Naive thymus-derived CD4-positive, alpha-beta T cell (primary cell): Measurements from ENCODE around the gene SAXO2. TPM values are rescaled to one million over a fixed set of nuclear protein-coding genes. Genes with fewer than 3 reads are reported as not detected.
"Not testable (repeated sequence)": the region's sequence is repeated elsewhere in the genome, so short reads cannot be mapped to it uniquely, and the experiment has no call there.

Experiments used
- ATAC-seq: fragments of 150-1000 bp; cut with Tn5 transposase; 2 replicates; pipeline ENCODE4 v1.10.0; 2021; ENCODE audit warnings: mild to moderate bottlenecking, moderate library complexity
- CTCF ChIA-PET: fragments of 350-600 bp; sonication (Branson Sonifier 250); formaldehyde crosslinking; loops from one replicate; lab custom pipeline; 2021; ENCODE audit warnings: antibody characterized with exemption; lab: Charles Lee
- POLR2A ChIA-PET: fragments of 350-600 bp; sonication (Branson Sonifier 250); formaldehyde crosslinking; loops from one replicate; lab custom pipeline; 2021; ENCODE audit warnings: antibody characterized with exemption, inconsistent platforms; lab: Charles Lee
- DNase-seq, 9 donors: peaks; one replicate each; pipeline versions ENCODE4 v3.0.0 to v3.0.0-alpha.2; 2020 to 2022; ENCODE audit warnings: mixed read lengths in 1 of 9
- H3K27ac ChIP-seq: one replicate; pipeline ENCODE4 v1.7.0; 2013; ENCODE audit warnings: mild to moderate bottlenecking, low read depth, low read length, moderate library complexity
- H3K27me3 ChIP-seq, 2 donors: one replicate each; pipeline ENCODE4 v1.7.0; 2013; ENCODE audit warnings: low read length in 2 of 2, mild to moderate bottlenecking in 2 of 2, moderate library complexity in 2 of 2; ENCODE audit not compliant: control insufficient read depth in 2 of 2, insufficient read depth in 2 of 2
- H3K36me3 ChIP-seq, 3 experiments: 1 replicate in 2 of 3; 2 replicates in 1 of 3; pipeline ENCODE4 v1.7.0; 2013; ENCODE audit warnings: low read length in 3 of 3, mild to moderate bottlenecking in 3 of 3, moderate library complexity in 1 of 3; ENCODE audit not compliant: insufficient read depth in 3 of 3, control insufficient read depth in 2 of 3
- H3K4me1 ChIP-seq, 2 donors: one replicate each; pipeline ENCODE4 v1.7.0; 2013; ENCODE audit warnings: low read length in 2 of 2, mild to moderate bottlenecking in 2 of 2, moderate library complexity in 1 of 2; ENCODE audit not compliant: control insufficient read depth in 2 of 2, insufficient read depth in 2 of 2
- H3K4me3 ChIP-seq: 2 replicates; pipeline ENCODE4 v1.7.0; 2013; ENCODE audit warnings: mild to moderate bottlenecking, low read length
- H3K9me3 ChIP-seq, 3 experiments: 1 replicate in 2 of 3; 2 replicates in 1 of 3; pipeline ENCODE4 v1.7.0; 2013; ENCODE audit warnings: low read length in 3 of 3; ENCODE audit not compliant: control insufficient read depth in 2 of 3
- H3K27ac Mint-ChIP-seq, 9 donors: one replicate each; pipeline ENCODE4 v1.8.0; 2020 to 2022; ENCODE audit warnings: mixed read lengths in 9 of 9, mild to moderate bottlenecking in 8 of 9, moderate library complexity in 5 of 9, inconsistent platforms in 2 of 9
- H3K27me3 Mint-ChIP-seq, 5 donors: one replicate each; pipeline ENCODE4 v1.8.0; 2021 to 2022; ENCODE audit warnings: mixed read lengths in 5 of 5, mild to moderate bottlenecking in 1 of 5
- H3K36me3 Mint-ChIP-seq, 5 donors: one replicate each; pipeline ENCODE4 v1.8.0; 2020 to 2022; ENCODE audit warnings: mixed read lengths in 5 of 5, mild to moderate bottlenecking in 3 of 5, inconsistent platforms in 1 of 5
- H3K4me1 Mint-ChIP-seq, 7 donors: one replicate each; pipeline ENCODE4 v1.8.0; 2020 to 2022; ENCODE audit warnings: mixed read lengths in 7 of 7, mild to moderate bottlenecking in 3 of 7, inconsistent platforms in 1 of 7
- H3K4me3 Mint-ChIP-seq, 10 donors: one replicate each; pipeline ENCODE4 v1.8.0; 2020 to 2022; ENCODE audit warnings: mild to moderate bottlenecking in 10 of 10, mixed read lengths in 10 of 10, moderate library complexity in 6 of 10, inconsistent platforms in 2 of 10
- H3K9me3 Mint-ChIP-seq, 11 donors: one replicate each; pipeline ENCODE4 v1.8.0; 2020 to 2022; ENCODE audit warnings: mixed read lengths in 11 of 11, mild to moderate bottlenecking in 4 of 11, inconsistent platforms in 1 of 11, moderate library complexity in 1 of 11
- intact Hi-C, 2 donors: fragments of 100-400 bp; cut with micrococcal nuclease; formaldehyde crosslinking; loops; one replicate each; pipeline ENCODE4 v1.15.1; 2023
- polyA plus RNA-seq, 2 donors: library from polyadenylated mRNA; unstranded; fragments of 300-500 nt; fragmentation: Illumina TruSeq; gene quantifications; one replicate each; pipeline ENCODE4 v1.2.3, GENCODE V29; 2021
- total RNA-seq, 6 experiments: library from RNA in 5 of 6; stranded (reverse) in 5 of 6; gene quantifications; 1 replicate in 5 of 6; 2 replicates in 1 of 6; pipeline ENCODE4 v1.2.3 and lab custom pipeline; 2021 to 2026

Gene SAXO2
- total and polyA plus RNA-seq, 7 experiments from 2014 or later: 0.25 to 6.4 (median 1.6) TPM; not detected in 2

DNA sequence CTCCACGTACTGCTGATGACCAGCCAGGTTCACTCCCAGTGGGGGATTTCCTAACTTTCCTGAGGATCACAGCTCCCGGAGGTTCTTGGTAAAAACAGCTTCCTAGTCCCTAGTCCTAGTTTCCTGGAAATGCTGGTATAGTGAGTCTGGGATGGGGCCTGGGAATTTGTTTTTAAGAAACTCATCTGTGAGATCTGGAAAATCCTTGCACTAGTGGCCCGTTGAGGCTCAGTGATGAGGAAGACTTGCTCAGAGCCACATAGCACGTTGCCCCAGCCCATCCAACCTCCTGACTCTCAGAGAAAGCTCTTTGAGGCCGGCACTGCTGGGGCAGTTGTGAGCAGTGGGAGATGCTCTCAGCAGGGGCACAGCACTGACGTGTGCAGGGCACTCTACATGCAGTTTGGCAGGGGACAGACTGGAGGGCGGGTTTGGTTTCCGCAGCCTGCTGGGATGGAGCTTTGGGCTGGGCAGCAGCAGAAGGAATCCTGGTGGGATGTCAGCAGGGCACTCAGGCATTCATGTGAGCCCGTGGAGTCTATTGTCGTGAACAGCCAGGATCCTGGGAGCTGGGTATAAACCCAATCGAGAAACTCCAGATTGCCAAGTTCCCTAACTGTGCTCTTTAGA lies 31.6 kb downstream of the SAXO2 start:
- no peak overlapping the region for H3K4me3 ChIP-seq
- no peaks in the 10 kb centered on the region for H3K36me3 ChIP-seq
- DNase-seq (no peak), ATAC-seq (no peak)
- Mint-ChIP-seq H3K4me3 (no peak overlapping the region), H3K27ac (peak overlapping the region in 1 of 9 donors; percentile 8), H3K36me3 (peaks cover 0 to 7% (median 1%) of the 10 kb centered on the region in 5 donors), H3K4me1 (peaks cover 5 to 33% (median 22%) of the 10 kb centered on the region in 7 donors), H3K9me3 (peaks cover 0 to 14% (median 9%) of the 10 kb centered on the region in 11 donors), H3K27me3 (peaks cover 0 to 13% (median 0%) of the 10 kb centered on the region in 5 donors)
- H3K27ac ChIP-seq: no peak overlapping the region
- intact Hi-C loops: no loop called here
- peaks cover 6 to 9% of the 10 kb centered on the region in 2 donors for H3K4me1 ChIP-seq
- POLR2A ChIA-PET: no interaction called here
- peaks cover 0 to 7% (median 0%) of the 10 kb centered on the region in 3 experiments for H3K9me3 ChIP-seq
- no peaks in the 10 kb centered on the region for H3K27me3 ChIP-seq
- CTCF ChIA-PET: no interaction called here

DNA sequence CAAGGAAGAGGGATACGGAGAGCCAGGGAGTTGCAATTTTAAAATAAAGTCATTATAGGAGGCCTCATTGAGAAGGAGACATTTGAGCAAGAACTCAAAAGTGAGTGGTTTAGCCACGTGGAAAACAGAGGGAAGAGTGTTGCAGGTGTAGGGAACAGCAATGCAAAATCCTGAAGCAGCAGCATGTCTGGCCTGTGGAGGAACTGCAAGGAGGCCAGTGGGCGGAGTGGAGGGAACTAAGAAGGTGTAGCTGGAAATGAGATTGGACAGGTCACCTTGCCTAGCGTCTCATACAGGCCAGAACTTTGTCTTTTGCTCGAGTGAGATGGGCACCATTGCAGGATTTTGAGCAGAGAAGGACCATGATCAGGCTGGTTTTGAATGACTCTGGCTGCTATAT lies 34.9 kb downstream of the SAXO2 start:
- ChIA-PET CTCF (no interaction called here), POLR2A (no interaction called here)

DNA sequence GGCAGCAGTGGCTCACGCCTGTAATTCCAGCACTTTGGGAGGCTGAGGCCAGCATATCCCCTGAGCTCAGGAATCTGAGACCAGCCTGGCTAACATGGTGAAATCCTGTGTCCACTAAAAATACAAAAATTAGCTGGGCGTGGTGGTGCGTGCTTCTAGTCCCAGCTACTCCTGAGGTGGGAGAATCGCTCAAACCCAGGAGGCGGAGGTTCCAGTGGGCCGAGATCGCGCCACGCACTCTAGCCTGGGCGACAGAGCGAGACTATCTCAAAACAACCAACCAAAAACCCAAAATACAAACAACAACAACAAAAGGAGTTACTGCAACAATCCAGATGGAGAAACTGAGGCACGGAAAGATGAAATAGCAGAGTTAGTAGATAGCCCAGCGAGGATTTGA lies 35.4 kb downstream of the SAXO2 start:
- H3K36me3 ChIP-seq: no peaks in the 10 kb centered on the region
- DNase-seq (no peak), ATAC-seq (no peak)
- H3K9me3 ChIP-seq: no peaks in the 10 kb centered on the region
- H3K27me3 ChIP-seq: no peaks in the 10 kb centered on the region
- CTCF ChIA-PET: no interaction called here
- Mint-ChIP-seq H3K27me3 (no peaks in the 10 kb centered on the region), H3K9me3 (no peaks in the 10 kb centered on the region), H3K4me1 (peaks cover 0 to 24% (median 13%) of the 10 kb centered on the region in 7 donors), H3K27ac (peak overlapping the region in 7 of 9 donors; percentile 9 to 85 (median 81)), H3K36me3 (no peaks in the 10 kb centered on the region), H3K4me3 (peak overlapping the region in 8 of 10 donors; percentile 39 to 70 (median 51))
- H3K4me3 ChIP-seq: no peak overlapping the region
- H3K27ac ChIP-seq: no peak overlapping the region
- H3K4me1 ChIP-seq: peaks cover 6 to 9% of the 10 kb centered on the region in 2 donors
- POLR2A ChIA-PET: interaction anchor here (1.2 kb wide), 1 partner anchor 17 kb away, joined by 3 read pairs; no protein-coding TSS in a partner anchor
- intact Hi-C loops: no loop called here

More for the DNA sequence above, 34.9 kb downstream of the SAXO2 start:
- H3K4me3 Mint-ChIP-seq: peak overlapping the region in 8 of 10 donors; percentile 4 to 53 (median 46)
- Histone ChIP-seq H3K27ac (no peak overlapping the region), H3K4me3 (no peak overlapping the region), H3K27me3 (no peaks in the 10 kb centered on the region), H3K36me3 (no peaks in the 10 kb centered on the region), H3K4me1 (peaks cover 6 to 9% of the 10 kb centered on the region in 2 donors), H3K9me3 (no peaks in the 10 kb centered on the region)
- H3K27ac Mint-ChIP-seq: peak overlapping the region in 8 of 9 donors; percentile 9 to 85 (median 64)
- H3K9me3 Mint-ChIP-seq: peaks cover 0 to 3% (median 0%) of the 10 kb centered on the region in 11 donors
- ATAC-seq (no peak), DNase-seq (no peak)
- no peaks in the 10 kb centered on the region for H3K27me3 Mint-ChIP-seq
- H3K36me3 Mint-ChIP-seq: no peaks in the 10 kb centered on the region
- peaks cover 0 to 24% (median 13%) of the 10 kb centered on the region in 7 donors for H3K4me1 Mint-ChIP-seq
- intact Hi-C loops: no loop called here

DNA sequence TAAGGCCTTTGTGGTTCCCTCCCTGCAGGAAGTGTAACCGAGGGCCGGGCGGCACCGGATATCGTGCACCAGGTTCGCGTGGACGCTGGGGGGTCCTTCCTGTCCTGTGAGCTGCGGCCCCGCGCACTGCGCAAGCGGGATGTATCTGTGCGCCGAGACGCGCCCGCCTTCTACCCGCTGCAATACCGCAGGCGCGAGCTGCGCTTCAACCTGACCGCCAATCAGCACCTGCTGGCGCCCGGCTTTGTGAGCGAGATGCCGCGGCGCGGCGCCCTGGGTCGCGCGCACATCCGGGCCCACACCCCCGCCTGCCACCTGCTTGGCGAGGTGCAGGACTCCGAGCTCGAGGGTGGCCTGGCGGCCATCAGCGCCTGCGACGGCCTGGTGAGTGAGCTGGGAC lies 35.9 kb downstream of the SAXO2 start:
- no peaks in the 10 kb centered on the region for H3K9me3 ChIP-seq
- POLR2A ChIA-PET: interaction anchor here (0.6 to 1.2 kb wide), 2 partner anchors 12 to 17 kb away, joined by 3 read pairs; no protein-coding TSS in a partner anchor
- Mint-ChIP-seq H3K36me3 (peaks cover 0 to 2% (median 0%) of the 10 kb centered on the region in 5 donors), H3K9me3 (no peaks in the 10 kb centered on the region), H3K27ac (peak overlapping the region in 7 of 9 donors; percentile 25 to 85 (median 64)), H3K4me3 (peak overlapping the region in 9 of 10 donors; percentile 36 to 70 (median 51)), H3K4me1 (peaks cover 0 to 24% (median 13%) of the 10 kb centered on the region in 7 donors), H3K27me3 (no peaks in the 10 kb centered on the region)
- no peak overlapping the region for H3K4me3 ChIP-seq
- intact Hi-C loops: no loop called here
- ATAC-seq (peak; percentile 91), DNase-seq (peak; percentile 27 to 76 (median 64))
- no peak overlapping the region for H3K27ac ChIP-seq
- H3K4me1 ChIP-seq: peaks cover 6 to 9% of the 10 kb centered on the region in 2 donors
- no peaks in the 10 kb centered on the region for H3K27me3 ChIP-seq
- CTCF ChIA-PET: no interaction called here
- H3K36me3 ChIP-seq: no peaks in the 10 kb centered on the region

DNA sequence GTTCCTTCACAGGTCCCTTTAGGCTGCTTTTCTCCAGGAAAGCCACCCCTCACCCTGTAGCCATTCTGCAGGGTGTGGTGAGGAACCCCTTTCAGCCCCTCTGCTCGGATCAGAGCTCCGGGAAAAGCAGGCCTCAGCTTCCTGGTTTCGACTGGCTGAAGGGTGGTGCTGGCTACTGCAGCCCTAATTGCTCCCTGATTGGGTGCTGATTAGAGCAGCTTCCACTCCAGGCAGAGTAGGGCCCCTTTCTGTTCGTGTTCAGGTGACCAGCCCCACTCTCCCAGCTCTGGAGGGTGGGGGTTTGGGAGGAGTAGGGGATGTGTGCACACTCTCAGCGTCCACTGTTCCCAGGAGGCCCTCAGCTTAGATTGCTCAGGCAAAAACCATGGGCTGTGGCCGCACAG lies 36.9 kb downstream of the SAXO2 start:
- H3K9me3 ChIP-seq, CTCF ChIA-PET, intact Hi-C loops, H3K27ac ChIP-seq, H3K36me3 ChIP-seq, ATAC-seq, H3K27me3 ChIP-seq, H3K4me3 Mint-ChIP-seq, H3K4me3 ChIP-seq, H3K36me3 Mint-ChIP-seq, DNase-seq, H3K27me3 Mint-ChIP-seq, H3K9me3 Mint-ChIP-seq, H3K4me1 ChIP-seq, H3K27ac Mint-ChIP-seq, POLR2A ChIA-PET: not testable (repeated sequence)
- peaks cover 0 to 24% (median 13%) of the 10 kb centered on the region in 7 donors for H3K4me1 Mint-ChIP-seq

DNA sequence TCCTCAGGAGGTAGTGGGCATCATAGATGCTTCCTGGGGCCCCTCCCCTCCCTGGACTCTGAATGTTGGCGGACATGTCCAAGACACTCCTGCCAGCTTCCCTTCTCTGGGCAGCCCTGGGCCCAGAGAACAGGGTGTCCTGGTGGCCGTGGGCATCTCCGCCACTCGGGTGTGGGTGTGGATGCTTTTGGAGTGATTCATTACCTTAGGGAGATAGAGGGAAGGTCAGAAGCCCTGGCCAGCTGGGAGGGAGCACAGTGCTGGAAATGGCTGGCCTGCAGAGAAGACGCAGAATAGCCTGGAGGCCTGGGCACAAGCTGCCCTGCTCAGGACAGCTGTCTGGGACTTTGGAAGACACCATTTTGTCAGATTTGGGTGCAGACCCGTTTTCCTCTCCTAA lies 37.7 kb downstream of the SAXO2 start:
- H3K4me3 ChIP-seq, H3K36me3 ChIP-seq, intact Hi-C loops, POLR2A ChIA-PET, ATAC-seq, H3K27me3 Mint-ChIP-seq, H3K27ac ChIP-seq, CTCF ChIA-PET, H3K9me3 Mint-ChIP-seq, H3K27me3 ChIP-seq, H3K9me3 ChIP-seq, DNase-seq, H3K4me1 ChIP-seq, H3K36me3 Mint-ChIP-seq: not testable (repeated sequence)
- H3K27ac Mint-ChIP-seq: peak overlapping the region in 2 of 9 donors; percentile 28 to 59
- peak overlapping the region in 1 of 10 donors; percentile 25 for H3K4me3 Mint-ChIP-seq
- peaks cover 0 to 32% (median 13%) of the 10 kb centered on the region in 7 donors for H3K4me1 Mint-ChIP-seq
